Measurements from ENCODE around the gene IRAK1. TPM values are rescaled to one million over a fixed set of nuclear protein-coding genes. Genes with fewer than 3 reads are reported as not detected.

Gene IRAK1
- polyA plus RNA-seq, 1 donor (not counting 4 experiments of a cell fraction or from before 2014, with no cell fraction given) = 41.5 TPM

DNA sequence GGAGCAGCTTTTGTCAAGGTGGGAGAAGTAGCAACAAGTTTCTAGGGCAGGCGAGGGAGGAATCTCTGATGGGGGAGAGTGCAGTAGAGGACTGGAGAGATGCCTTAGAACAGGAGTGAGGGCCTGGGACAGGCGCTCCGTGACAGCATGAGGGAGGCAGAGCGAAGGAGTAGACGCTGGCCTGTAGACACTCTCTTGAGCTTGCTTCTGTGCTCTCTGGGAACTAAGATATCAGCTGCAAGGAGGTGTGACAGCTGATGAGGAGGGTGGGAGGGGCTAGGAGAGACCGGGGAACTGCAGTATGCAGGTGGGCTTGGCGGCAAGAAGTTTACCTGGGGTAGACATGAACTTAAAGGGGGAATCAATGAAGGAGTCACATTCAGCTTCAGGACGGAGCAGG lies 42.1 kb upstream of the IRAK1 start:
- Histone ChIP-seq H3K27me3 (ENCODE audit: control insufficient read depth, extremely low read depth, insufficient read depth, low read length) (no peaks in the 10 kb centered on the region), H2AFZ (ENCODE audit: control insufficient read depth, low read length) (no peak overlapping the region), H3K4me2 (ENCODE audit: control insufficient read depth, extremely low read depth, insufficient read depth, low read depth, low read length) (no peak overlapping the region), H3K9me1 (ENCODE audit: control insufficient read depth, extremely low read depth, insufficient read depth, low read length) (no peaks in the 10 kb centered on the region), H3K4me3 (ENCODE audit: control insufficient read depth in 2 of 3, extremely low read depth in 1 of 3, insufficient read depth in 2 of 3, low read depth in 1 of 3, low read length in 3 of 3) (no peak overlapping the region), H3K79me2 (ENCODE audit: control insufficient read depth, insufficient read depth, low read length) (peaks cover 50% of the 10 kb centered on the region), H3K4me1 (ENCODE audit: control insufficient read depth, extremely low read depth, insufficient read depth, low read length) (no peaks in the 10 kb centered on the region), H3K9me3 (ENCODE audit: control insufficient read depth, low read depth, low read length) (no peaks in the 10 kb centered on the region), H3K36me3 (ENCODE audit: control insufficient read depth in 2 of 2, extremely low read depth in 1 of 2, insufficient read depth in 2 of 2, low read length in 2 of 2) (no peaks in the 10 kb centered on the region), H3K27ac (ENCODE audit: control insufficient read depth, insufficient read depth, low read length) (no peak overlapping the region), H4K20me1 (ENCODE audit: control insufficient read depth, extremely low read depth, insufficient read depth, low read length) (peaks cover 2% of the 10 kb centered on the region), H3K9ac (ENCODE audit: control insufficient read depth, extremely low read depth, insufficient read depth, low read length) (no peak overlapping the region)
- FAIRE-seq (no peak), DNase-seq (ENCODE audit: low read depth, low spot score) (no peak)
- dilution Hi-C loops (cut with MboI; ENCODE audit: extremely low pct_ligation_motif_present, low sequenced_read_pairs) = no loop called here
- no peak for TF ChIP-seq EZH2 (IDR thresholded peaks at IDR 0.05; ENCODE audit: low read length)
- no peak for TF ChIP-seq CTCF (optimal IDR thresholded peaks at IDR 0.05 in 1 of 3, IDR thresholded peaks at IDR 0.05 in 1 of 3, conservative IDR thresholded peaks at IDR 0.05 in 1 of 3; ENCODE audit: extremely low read depth in 1 of 3, insufficient read depth in 2 of 3, low read length in 3 of 3)

DNA sequence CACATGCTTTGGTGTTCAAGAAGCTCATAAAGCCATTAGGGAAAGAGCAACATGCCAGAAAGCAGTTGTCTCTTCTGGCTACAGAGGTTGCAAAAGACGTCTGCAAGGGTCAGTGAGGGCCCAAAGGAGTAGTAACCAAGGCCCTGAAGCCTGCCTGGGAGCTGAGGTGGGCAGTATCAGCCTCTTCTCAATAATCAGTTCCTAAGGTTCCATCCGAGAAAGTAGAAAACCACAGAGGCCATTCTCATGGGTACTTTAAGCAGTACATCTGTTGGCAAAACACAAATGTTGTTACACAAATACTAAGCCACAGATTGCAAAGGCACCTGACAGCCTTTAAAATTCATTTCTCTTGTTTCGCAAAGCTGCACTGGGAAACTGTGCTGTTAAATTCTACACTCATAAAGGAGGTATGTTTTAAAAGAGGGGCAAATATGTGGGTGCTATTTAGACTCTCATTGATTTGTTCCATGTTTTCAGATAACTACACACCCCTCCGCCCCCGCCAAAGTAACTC lies 40.1 kb upstream of the IRAK1 start:
- FAIRE-seq = no peak
- Histone ChIP-seq H3K4me1 (ENCODE audit: control insufficient read depth, extremely low read depth, insufficient read depth, low read length) (no peaks in the 10 kb centered on the region), H3K9me1 (ENCODE audit: control insufficient read depth, extremely low read depth, insufficient read depth, low read length) (no peaks in the 10 kb centered on the region), H3K79me2 (ENCODE audit: control insufficient read depth, insufficient read depth, low read length) (peaks cover 45% of the 10 kb centered on the region), H4K20me1 (ENCODE audit: control insufficient read depth, extremely low read depth, insufficient read depth, low read length) (peaks cover 2% of the 10 kb centered on the region), H3K36me3 (ENCODE audit: control insufficient read depth in 2 of 2, extremely low read depth in 1 of 2, insufficient read depth in 2 of 2, low read length in 2 of 2) (no peaks in the 10 kb centered on the region), H3K4me3 (ENCODE audit: control insufficient read depth in 2 of 3, extremely low read depth in 1 of 3, insufficient read depth in 2 of 3, low read depth in 1 of 3, low read length in 3 of 3) (no peak overlapping the region), H2AFZ (ENCODE audit: control insufficient read depth, low read length) (no peak overlapping the region), H3K9me3 (ENCODE audit: control insufficient read depth, low read depth, low read length) (no peaks in the 10 kb centered on the region), H3K4me2 (ENCODE audit: control insufficient read depth, extremely low read depth, insufficient read depth, low read depth, low read length) (no peak overlapping the region), H3K27me3 (ENCODE audit: control insufficient read depth, extremely low read depth, insufficient read depth, low read length) (no peaks in the 10 kb centered on the region), H3K27ac (ENCODE audit: control insufficient read depth, insufficient read depth, low read length) (no peak overlapping the region), H3K9ac (ENCODE audit: control insufficient read depth, extremely low read depth, insufficient read depth, low read length) (no peak overlapping the region)
- no peak for DNase-seq (ENCODE audit: low read depth, low spot score)
- TF ChIP-seq CTCF (optimal IDR thresholded peaks at IDR 0.05 in 1 of 3, IDR thresholded peaks at IDR 0.05 in 1 of 3, conservative IDR thresholded peaks at IDR 0.05 in 1 of 3; ENCODE audit: extremely low read depth in 1 of 3, insufficient read depth in 2 of 3, low read length in 3 of 3) = no peak
- TF ChIP-seq EZH2 (IDR thresholded peaks at IDR 0.05; ENCODE audit: low read length) = no peak
- dilution Hi-C loops (cut with MboI; ENCODE audit: extremely low pct_ligation_motif_present, low sequenced_read_pairs) = no loop called here

All from keratinocyte (primary cell).